GM19043 (cell line): ENCODE results near the gene OR51B2.
"Not testable (repeated sequence)": the region's sequence is repeated elsewhere in the genome, so short reads cannot be mapped to it uniquely, and the experiment has no call there.

Source experiments
- ATAC-seq: cut with Tn5 transposase; IDR thresholded peaks from one replicate; pipeline ENCODE4 v1.9.1; 2021; ENCODE audit warnings: low read depth; ENCODE audit not compliant: unreplicated experiment

OR51B2 gene

GRCh38 chr11:5324197-5324596 is at the start of gene OR51B2:
TSS of gene OR51B2 (minus strand) at chr11:5324297. CDS start at chr11:5324297, 0 bp downstream.
- ATAC-seq = no peak

GRCh38 chr11:5369789-5370188 is 45.7 kb upstream of the OR51B2 start:
- ATAC-seq = peak; percentile 59

- peak; percentile 53 for ATAC-seq
These were observed 44.5 kb upstream of the OR51B2 start for GRCh38 chr11:5368502-5369043.

GRCh38 chr11:5367448-5368074 is 43.5 kb upstream of the OR51B2 start:
- ATAC-seq = no peak

- no peak for ATAC-seq
These were observed 42.8 kb upstream of the OR51B2 start for GRCh38 chr11:5366856-5367255.

- not testable (repeated sequence) for ATAC-seq
These were observed 42.3 kb upstream of the OR51B2 start for GRCh38 chr11:5366365-5366764.

- no peak for ATAC-seq
These were observed 40.1 kb upstream of the OR51B2 start for GRCh38 chr11:5364214-5364613.

- no peak for ATAC-seq
These were observed 39.6 kb upstream of the OR51B2 start for GRCh38 chr11:5363679-5364078.

- no peak for ATAC-seq
These were observed 38.0 kb upstream of the OR51B2 start for GRCh38 chr11:5362017-5362625.

- not testable (repeated sequence) for ATAC-seq
These were observed 31.9 kb upstream of the OR51B2 start for GRCh38 chr11:5356031-5356430.

- no peak for ATAC-seq
These were observed 27.1 kb upstream of the OR51B2 start, which contains the start of gene OR51B6 for GRCh38 chr11:5351208-5351607. TSS of gene OR51B6 (plus strand) at chr11:5351508. CDS start at chr11:5351508, 0 bp downstream.

GRCh38 chr11:5349550-5349949 is 25.5 kb upstream of the OR51B2 start:
- ATAC-seq = no peak

GRCh38 chr11:5348551-5349194 is 24.6 kb upstream of the OR51B2 start:
- ATAC-seq = no peak

- no peak for ATAC-seq
These were observed 21.7 kb upstream of the OR51B2 start for GRCh38 chr11:5345831-5346230.

GRCh38 chr11:5343474-5344335 is 19.6 kb upstream of the OR51B2 start, which contains the start of gene OR51B5:
TSS of gene OR51B5 (minus strand) at chr11:5343524. CDS start at chr11:5343524, 0 bp downstream.
- no peak for ATAC-seq

- ATAC-seq = peak; percentile 73
These were observed 15.8 kb upstream of the OR51B2 start for GRCh38 chr11:5339771-5340322.

GRCh38 chr11:5337253-5337652 is 13.2 kb upstream of the OR51B2 start:
- not testable (repeated sequence) for ATAC-seq

- ATAC-seq = no peak
These were observed 12.2 kb upstream of the OR51B2 start for GRCh38 chr11:5336331-5336730.

- no peak for ATAC-seq
These were observed 11.1 kb upstream of the OR51B2 start for GRCh38 chr11:5335170-5335569.

GRCh38 chr11:5317292-5317691 is 6.8 kb downstream of the OR51B2 start:
- no peak for ATAC-seq
